GM19395 (cell line): ENCODE measurements around the gene OPN4.

ENCODE experiments used
- ATAC-seq: cut with Tn5 transposase; IDR thresholded peaks from one replicate; pipeline ENCODE4 v1.9.1; 2021; ENCODE audit warnings: mild to moderate bottlenecking, moderate library complexity; ENCODE audit not compliant: unreplicated experiment

The OPN4 gene

DNA sequence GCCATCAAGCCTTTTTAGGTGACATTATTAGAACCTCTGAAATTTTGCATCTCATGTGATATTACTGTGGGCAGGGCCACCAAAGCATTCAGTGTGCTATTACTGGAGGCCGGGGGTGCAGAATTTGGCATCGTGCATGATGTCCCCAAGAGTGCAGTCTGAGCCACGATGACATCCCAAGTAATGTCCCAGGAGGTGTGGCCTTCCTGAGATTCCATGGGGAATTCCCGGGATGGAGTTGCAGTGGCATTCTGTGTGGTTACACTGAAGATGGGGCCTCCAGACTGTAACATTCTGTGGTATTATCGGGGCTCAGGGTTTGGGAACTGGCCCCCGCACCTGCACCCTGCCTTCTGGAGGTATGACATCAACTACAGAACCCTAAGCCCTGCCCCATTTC, 23.0 kb downstream of the OPN4 start:
- ATAC-seq, result no peak

GRCh38 chr10:86678999-86679792, 24.8 kb downstream of the OPN4 start:
- ATAC-seq, result peak; percentile 59

GRCh38 chr10:86681047-86681446, 26.7 kb downstream of the OPN4 start:
- no peak for ATAC-seq

DNA sequence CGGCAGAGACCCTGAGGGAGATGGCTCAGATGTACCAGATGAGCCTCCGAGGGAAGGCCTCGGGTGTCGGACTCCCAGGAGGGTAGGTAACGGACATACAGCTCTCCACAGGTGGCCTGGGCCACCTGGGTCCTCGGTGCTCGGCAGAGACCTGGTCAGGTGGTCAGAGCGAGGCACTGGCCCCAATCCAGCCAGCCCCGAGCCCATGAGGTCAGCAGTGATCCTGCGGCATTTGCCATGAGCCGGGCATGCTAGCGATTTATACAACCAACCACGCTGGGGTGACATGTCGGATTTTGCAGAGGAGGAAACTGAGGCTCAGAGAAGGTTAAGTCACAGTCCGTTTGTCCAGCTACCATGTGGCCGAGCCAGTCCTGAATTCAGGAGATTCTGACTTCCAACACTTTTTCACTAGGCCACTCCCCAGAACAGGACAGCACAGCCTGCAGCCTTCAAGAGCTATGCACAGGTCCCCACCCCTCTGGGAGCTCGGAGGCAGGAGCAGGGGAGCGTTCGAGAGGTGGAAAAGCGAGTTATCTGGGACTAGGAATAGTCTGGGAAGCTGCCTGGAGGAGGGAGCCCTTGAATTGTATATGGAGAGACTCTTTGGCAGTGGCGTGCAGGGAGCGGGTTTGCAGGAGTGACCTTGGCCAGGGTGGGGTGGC, 27.5 kb downstream of the OPN4 start:
- ATAC-seq, result no peak

DNA sequence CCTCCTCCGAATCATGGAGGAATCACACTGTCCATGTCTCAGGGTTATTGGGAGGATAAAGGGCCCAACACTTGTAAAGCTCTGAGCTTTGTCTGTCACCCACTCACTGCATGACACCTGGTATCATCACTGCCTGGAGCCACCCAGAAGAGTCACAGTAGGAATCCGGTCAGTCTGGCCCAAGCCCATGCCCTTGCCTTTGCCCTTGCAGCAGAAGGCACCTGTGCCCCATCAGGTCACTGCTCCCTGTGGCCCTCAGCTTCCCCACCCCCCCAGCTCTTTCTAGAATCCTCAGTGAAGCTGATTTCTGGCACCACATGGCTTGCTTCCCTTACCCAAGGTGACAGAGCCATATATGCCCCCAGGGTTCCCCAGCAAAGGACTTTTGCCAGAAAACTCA, 28.3 kb downstream of the OPN4 start:
- no peak for ATAC-seq

GRCh38 chr10:86684331-86685097, 30.2 kb downstream of the OPN4 start:
- no peak for ATAC-seq

DNA sequence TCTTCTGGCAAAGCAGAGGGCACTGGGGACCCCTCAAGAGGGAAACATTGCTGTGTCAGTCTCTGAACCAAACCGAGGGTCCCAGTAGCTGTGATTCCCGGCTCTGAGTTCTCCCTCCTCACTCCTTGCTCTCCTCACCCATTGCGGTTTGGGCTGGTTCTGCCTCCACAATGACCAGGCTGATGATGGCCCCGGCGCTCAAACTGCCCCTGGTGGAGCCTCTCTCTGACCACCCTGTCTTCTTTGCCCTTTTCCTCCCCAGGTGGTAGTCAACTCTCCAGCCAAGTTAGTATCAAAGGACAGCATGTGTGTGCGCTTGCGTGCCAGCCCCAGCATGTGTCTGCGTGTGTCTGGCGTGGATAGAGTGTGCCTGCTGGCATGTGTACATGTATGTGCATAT, 31.1 kb downstream of the OPN4 start:
- ATAC-seq, result no peak

DNA sequence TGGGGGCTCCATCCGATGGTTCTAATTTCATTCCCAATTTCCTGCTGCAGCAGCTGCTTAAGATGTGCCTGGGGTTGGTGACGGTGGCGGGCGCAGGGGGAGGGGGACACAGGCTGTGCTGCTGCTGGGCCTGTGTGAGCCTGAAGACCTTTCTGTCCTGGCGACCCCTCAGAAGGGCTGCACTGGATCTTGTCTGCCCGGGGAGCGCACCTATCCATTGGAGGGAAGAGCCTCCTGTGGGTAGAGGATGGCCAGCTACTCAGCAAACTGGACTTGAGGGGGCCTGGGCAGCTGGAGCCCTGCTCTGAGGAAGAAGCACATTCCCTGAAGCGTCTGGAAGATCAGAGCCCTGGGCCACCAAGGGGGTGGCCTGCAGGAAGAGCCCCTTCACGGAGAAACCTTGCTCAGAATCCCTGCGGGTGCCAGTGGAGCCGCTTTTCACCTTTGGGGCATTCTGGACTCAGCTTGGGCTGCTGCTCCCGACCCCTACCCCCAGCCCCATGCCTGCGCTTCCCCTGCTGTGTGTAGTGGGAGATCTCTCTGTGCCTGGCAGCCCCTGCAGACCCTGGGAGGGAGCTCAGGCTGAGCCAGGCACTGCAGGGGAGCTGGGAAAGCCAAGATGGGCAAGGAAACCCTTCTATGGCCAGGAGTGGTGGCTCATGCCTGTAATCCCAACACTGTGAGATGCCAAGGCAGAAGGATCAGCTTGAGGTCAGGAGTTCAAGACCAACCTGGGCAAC, 31.7 kb downstream of the OPN4 start:
- no peak for ATAC-seq

DNA sequence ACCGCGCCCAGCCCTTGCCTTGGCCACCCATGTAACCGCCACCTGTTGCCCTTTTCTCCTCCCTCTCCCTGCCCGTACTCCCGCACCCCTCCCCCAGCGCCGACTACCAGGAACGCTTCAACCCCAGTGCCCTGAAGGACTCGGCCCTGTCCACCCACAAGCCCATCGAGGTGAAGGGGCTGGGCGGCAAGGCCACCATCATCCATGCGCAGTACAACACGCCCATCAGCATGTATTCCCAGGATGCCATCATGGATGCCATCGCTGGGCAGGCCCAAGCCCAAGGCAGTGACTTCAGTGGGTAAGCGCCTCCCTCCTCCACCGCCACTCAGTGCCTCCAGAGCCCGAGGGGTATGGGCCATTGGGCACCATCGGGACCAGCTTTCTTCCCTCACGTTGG, 32.6 kb downstream of the OPN4 start:
- no peak for ATAC-seq

DNA sequence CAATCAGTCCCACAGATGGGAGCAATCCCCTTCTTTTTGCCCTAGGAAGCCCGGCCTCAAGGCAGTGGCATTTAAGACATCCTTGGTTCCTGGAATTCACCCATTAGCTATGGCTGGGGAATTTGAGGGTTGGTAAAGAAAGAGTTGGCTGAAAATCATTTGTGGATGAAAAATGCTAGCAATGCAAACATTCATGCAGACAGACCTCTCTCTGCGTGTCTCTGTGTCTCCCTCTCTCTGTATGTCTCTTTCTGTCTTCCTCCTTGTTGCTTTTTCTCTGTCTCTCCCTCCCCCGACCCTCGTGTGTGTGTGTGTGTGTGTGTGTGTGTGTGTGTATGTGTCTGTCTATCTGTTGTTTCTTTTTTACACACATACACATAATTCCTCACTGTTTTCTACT, 33.4 kb downstream of the OPN4 start:
- no peak for ATAC-seq

GRCh38 chr10:86688398-86688921, 34.1 kb downstream of the OPN4 start:
- peak; percentile 81 for ATAC-seq

DNA sequence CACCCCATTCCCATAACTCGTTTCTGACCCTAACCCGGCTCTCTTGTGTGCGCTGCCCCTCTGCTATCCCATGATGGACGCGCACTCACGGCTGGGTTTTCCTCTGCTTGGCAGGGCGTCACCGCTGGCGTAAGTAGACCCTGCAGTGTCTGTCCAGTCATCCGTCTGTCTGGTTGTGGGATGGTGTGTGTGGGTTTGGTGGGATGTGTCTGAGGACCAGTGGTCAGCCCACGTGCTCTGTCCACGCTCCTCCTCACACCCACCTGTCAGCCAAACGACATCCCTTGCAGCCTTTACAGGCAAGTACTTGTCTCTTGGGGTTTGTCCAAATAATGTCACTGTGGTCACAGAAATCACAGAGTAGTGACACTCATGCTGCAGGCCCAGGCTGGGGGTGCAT, 34.8 kb downstream of the OPN4 start:
- ATAC-seq, result no peak

GRCh38 chr10:86690231-86690630, 35.9 kb downstream of the OPN4 start:
- ATAC-seq, result no peak

DNA sequence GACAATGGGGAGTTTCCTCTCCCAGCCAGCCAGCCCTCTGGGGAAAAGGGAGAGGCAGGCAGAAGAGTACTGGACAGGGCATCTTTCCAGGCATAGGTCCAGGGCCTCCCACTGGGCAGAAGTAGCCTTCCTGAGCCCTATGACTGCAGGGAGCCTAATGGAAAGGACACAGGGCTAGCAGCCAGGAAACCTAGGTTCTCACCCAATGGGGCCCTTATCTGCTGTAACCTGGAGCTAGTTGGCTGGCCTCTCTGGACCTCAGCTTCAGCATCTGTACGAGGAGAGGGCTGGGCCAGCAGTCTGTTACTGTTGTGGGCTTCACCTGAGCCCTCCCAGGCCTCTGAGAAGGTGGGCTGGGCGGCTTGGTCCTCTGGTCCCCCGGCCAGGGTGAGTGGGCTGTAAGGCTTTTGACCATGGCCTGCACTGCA, 36.3 kb downstream of the OPN4 start:
- ATAC-seq, result no peak

DNA sequence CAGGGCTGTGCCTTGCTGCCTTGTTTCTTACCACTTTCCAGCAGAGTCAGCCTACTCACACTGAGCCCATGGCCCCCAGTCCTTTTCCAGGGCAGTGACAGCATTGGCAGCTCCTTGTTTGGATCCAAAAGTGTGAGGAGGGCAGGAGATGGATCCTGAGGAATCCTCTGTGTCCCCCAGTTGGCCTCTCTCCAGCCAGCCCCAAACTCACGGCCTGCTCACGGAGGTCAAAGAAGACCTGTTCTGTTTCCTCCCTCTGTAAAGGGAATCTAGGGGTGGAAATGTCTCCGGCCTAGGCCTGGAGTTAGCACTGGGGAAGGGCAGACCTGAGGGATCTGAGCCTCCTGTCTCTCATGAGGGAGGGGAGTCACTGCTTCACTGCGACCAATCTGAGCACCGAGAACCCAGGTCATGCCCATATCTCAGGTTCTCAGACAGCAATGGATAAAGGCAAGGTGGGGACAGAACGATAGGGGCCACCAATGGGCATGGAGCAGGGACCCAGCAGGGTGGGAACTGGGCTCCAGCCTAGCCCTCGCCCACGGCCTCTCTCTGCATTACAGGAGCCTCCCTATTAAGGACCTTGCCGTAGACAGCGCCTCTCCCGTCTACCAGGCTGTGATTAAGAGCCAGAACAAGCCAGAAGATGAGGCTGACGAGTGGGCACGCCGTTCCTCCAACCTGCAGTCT, 37.1 kb downstream of the OPN4 start:
- ATAC-seq, result no peak

GRCh38 chr10:86692023-86692514, 37.7 kb downstream of the OPN4 start:
- no peak for ATAC-seq

- ATAC-seq, result no peak
These were observed 38.3 kb downstream of the OPN4 start for GRCh38 chr10:86692664-86693063.

GRCh38 chr10:86693275-86693674, 38.9 kb downstream of the OPN4 start:
- no peak for ATAC-seq

DNA sequence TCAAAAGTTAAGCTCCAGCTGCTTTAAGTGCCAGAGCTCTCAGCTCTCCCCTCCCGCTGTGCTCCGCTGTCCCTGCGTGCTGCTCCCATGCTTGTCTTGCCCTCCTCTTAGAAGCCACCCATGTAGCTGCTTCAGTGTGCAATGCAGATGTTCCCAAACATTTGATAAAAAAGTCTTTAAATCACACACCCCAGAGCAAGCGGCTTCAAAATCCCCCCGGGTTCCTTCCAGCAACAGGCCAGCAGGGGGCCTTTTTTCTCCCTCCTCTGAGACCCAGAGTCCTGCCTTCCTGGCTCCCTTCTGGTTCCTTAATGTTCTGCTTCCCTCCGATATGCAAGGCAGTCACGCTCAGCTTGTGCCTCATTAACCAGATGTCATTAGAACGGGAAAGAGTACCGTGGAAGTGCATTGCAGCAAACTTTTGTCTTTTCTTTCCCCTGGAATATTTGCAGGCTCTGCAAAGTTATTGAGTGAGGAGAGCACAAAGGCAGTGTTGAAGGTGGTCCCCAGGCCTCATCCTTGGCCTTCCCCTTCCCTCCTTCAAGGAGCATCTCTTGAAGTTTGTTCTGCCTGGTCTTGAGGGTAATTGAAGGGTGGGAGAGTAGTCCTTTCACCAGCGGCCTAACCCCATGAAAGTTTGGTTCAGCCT, 39.5 kb downstream of the OPN4 start:
- no peak for ATAC-seq
